Parathyroid adenoma (tissue), 2 donors: ENCODE results near the gene SND1.

Experiments used
- H2AFZ ChIP-seq: fragments of 300-600 bp; sonication (generic); one replicate; pipeline ENCODE4 v1.7.0; 2017; ENCODE audit warnings: antibody characterized with exemption, mild to moderate bottlenecking
- H3K27ac ChIP-seq: fragments of 300-600 bp; sonication (generic); one replicate; pipeline ENCODE4 v1.7.0; 2017
- H3K27me3 ChIP-seq: fragments of 300-600 bp; sonication (generic); one replicate; pipeline ENCODE4 v1.7.0; 2017; ENCODE audit warnings: low read length; ENCODE audit not compliant: control insufficient read depth, insufficient read depth
- H3K36me3 ChIP-seq: fragments of 300-600 bp; sonication (generic); one replicate; pipeline ENCODE4 v1.7.0; 2017; ENCODE audit warnings: low read length; ENCODE audit not compliant: control insufficient read depth, insufficient read depth
- H3K4me1 ChIP-seq: fragments of 300-600 bp; sonication (generic); one replicate; pipeline ENCODE4 v1.7.0; 2017; ENCODE audit warnings: control low read depth
- H3K4me2 ChIP-seq: fragments of 300-600 bp; sonication (generic); one replicate; pipeline ENCODE4 v1.7.0; 2017; ENCODE audit warnings: low read length
- H3K4me3 ChIP-seq: fragments of 300-600 bp; sonication (generic); one replicate; pipeline ENCODE4 v1.7.0; 2017; ENCODE audit warnings: low read depth, low read length
- H3K79me2 ChIP-seq: fragments of 300-600 bp; sonication (generic); one replicate; pipeline ENCODE4 v1.7.0; 2017; ENCODE audit warnings: control low read depth
- H3K9ac ChIP-seq: fragments of 300-600 bp; sonication (generic); one replicate; pipeline ENCODE4 v1.7.0; 2017; ENCODE audit warnings: mild to moderate bottlenecking
- H3K9me3 ChIP-seq: fragments of 300-600 bp; sonication (generic); one replicate; pipeline ENCODE4 v1.7.0; 2017; ENCODE audit warnings: low read length; ENCODE audit not compliant: control insufficient read depth
- CTCF ChIP-seq: fragments of 300-600 bp; sonication (generic); IDR thresholded peaks from one replicate; pipeline ENCODE4 v1.7.0; 2017; ENCODE audit warnings: antibody characterized with exemption, mild to moderate bottlenecking
- donor health status: primary hyperparathyroidism.

SND1 gene

GRCh38 chr7:127769696-127770400 is 117.9 kb downstream of the SND1 start:
- peaks cover 9% of the 10 kb centered on the region for H3K79me2 ChIP-seq
- H2AFZ ChIP-seq, result no peak overlapping the region
- TF ChIP-seq CTCF, result no peak
- no peaks in the 10 kb centered on the region for H3K27me3 ChIP-seq
- H3K36me3 ChIP-seq, result no peaks in the 10 kb centered on the region
- no peaks in the 10 kb centered on the region for H3K9me3 ChIP-seq
- H3K4me2 ChIP-seq, result no peak overlapping the region
- H3K27ac ChIP-seq, result no peak overlapping the region
- H3K9ac ChIP-seq, result no peak overlapping the region
- H3K4me1 ChIP-seq, result no peaks in the 10 kb centered on the region
- H3K4me3 ChIP-seq, result no peak overlapping the region

- Histone ChIP-seq H3K36me3 (no peaks in the 10 kb centered on the region), H3K4me2 (no peak overlapping the region), H3K4me3 (no peak overlapping the region), H3K9ac (no peak overlapping the region), H3K9me3 (no peaks in the 10 kb centered on the region), H3K79me2 (peaks cover 8% of the 10 kb centered on the region), H3K4me1 (no peaks in the 10 kb centered on the region), H2AFZ (no peak overlapping the region), H3K27me3 (no peaks in the 10 kb centered on the region), H3K27ac (no peak overlapping the region)
- TF ChIP-seq CTCF, result no peak
Measured at GRCh38 chr7:127770885-127771284, 118.9 kb downstream of the SND1 start.

GRCh38 chr7:127771707-127772106 is 119.7 kb downstream of the SND1 start:
- TF ChIP-seq CTCF, result no peak
- Histone ChIP-seq H3K27me3 (no peaks in the 10 kb centered on the region), H3K4me2 (no peak overlapping the region), H3K4me3 (no peak overlapping the region), H3K36me3 (no peaks in the 10 kb centered on the region), H2AFZ (no peak overlapping the region), H3K4me1 (no peaks in the 10 kb centered on the region), H3K9me3 (no peaks in the 10 kb centered on the region), H3K9ac (no peak overlapping the region), H3K79me2 (peaks cover 4% of the 10 kb centered on the region), H3K27ac (no peak overlapping the region)

GRCh38 chr7:127776776-127777386 is 124.9 kb downstream of the SND1 start:
- no peaks in the 10 kb centered on the region for H3K4me1 ChIP-seq
- H3K79me2 ChIP-seq, result peaks cover 12% of the 10 kb centered on the region
- H3K27me3 ChIP-seq, result no peaks in the 10 kb centered on the region
- H2AFZ ChIP-seq, result no peak overlapping the region
- no peak overlapping the region for H3K4me2 ChIP-seq
- no peaks in the 10 kb centered on the region for H3K36me3 ChIP-seq
- no peak overlapping the region for H3K4me3 ChIP-seq
- TF ChIP-seq CTCF, result no peak
- no peak overlapping the region for H3K9ac ChIP-seq
- no peak overlapping the region for H3K27ac ChIP-seq
- H3K9me3 ChIP-seq, result no peaks in the 10 kb centered on the region

GRCh38 chr7:127780489-127780888 is 128.5 kb downstream of the SND1 start:
- H3K27me3 ChIP-seq, result no peaks in the 10 kb centered on the region
- H3K79me2 ChIP-seq, result peaks cover 13% of the 10 kb centered on the region
- no peaks in the 10 kb centered on the region for H3K9me3 ChIP-seq
- H3K27ac ChIP-seq, result no peak overlapping the region
- H3K4me1 ChIP-seq, result peaks cover 4% of the 10 kb centered on the region
- no peak overlapping the region for H3K9ac ChIP-seq
- TF ChIP-seq CTCF, result no peak
- H3K4me2 ChIP-seq, result no peak overlapping the region
- H2AFZ ChIP-seq, result no peak overlapping the region
- no peaks in the 10 kb centered on the region for H3K36me3 ChIP-seq
- no peak overlapping the region for H3K4me3 ChIP-seq
